ENCODE results near the gene OTOP2.

OTOP2 gene

DNA sequence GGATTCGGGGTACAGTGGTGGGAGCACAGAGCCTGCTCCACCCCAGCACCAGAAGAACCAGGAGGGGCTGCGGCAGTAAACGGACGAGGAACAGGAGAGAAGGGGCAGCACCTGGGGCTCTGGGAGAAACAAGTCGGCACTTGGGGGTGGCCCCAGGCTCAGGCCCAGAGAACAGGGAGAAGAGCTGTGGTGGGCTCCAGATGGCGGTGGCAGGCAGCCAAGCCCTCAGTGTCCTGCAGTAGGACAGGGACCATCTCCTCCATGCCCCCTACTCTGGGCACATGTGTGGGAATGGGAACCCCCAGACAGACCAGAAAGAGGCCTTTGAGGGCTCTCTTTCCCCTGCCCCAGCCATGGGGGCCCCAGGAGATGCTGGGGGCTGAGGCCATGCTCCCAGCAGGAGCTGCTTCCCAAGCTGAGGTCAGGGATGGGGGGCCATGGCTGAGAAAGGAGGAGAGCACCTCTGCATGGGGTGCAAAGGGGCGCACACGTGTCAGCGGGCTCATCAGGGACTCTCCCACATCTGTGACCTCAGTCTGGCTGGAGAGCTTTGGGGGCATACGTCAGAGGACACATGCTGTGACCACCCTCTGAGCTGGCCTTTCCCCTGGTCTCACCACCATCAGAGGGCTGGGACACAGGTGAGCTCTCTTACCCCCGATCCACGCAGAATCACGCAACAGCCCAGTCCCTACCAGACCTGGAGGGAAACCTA lies 7.8 kb upstream of the OTOP2 start:
- TF ChIP-seq ZNF274 (IDR thresholded peaks at IDR 0.05; ENCODE audit: low read depth, low read length): no peak
- no peak overlapping the region for H3K4me3 ChIP-seq (ENCODE audit: low read length)

DNA sequence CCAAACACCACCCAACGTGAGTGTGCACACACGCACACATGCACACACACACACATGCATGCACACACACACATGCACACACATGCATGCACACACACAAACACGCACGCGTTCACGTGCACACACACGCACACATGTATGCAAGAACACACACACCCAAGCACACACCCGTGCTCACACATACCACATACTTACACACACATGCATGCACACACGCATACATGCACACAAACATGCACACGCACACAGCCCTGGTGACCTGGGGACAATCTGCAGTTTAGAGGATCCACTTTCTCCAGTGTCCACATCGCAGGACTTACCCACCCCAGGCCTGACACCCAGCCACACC lies 7.2 kb upstream of the OTOP2 start:
- no peak for TF ChIP-seq ZNF274 (IDR thresholded peaks at IDR 0.05; ENCODE audit: low read depth, low read length)
- no peak overlapping the region for H3K4me3 ChIP-seq (ENCODE audit: low read length)

DNA sequence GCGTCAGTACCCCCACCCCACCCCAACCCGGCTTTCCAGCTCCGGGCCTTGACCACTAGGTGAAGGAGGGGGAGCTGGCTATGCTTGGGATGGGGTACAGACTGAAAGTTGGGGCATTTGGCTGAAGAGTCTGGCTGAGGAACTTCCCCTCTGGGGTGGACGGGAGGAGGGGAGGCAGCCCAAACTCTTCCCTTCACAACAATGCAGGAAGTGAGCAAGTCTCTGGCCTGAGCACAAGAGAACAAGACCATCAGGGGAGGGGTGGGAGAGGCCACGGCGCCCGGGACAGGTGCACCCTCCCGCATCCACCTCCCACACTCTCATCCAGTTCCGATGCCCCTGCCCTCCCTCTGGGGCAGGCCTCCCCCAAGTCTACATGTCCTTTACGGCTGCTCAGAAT lies 6.6 kb upstream of the OTOP2 start:
- no peak overlapping the region for H3K4me3 ChIP-seq (ENCODE audit: low read length)
- TF ChIP-seq ZNF274 (IDR thresholded peaks at IDR 0.05; ENCODE audit: low read depth, low read length): no peak

DNA sequence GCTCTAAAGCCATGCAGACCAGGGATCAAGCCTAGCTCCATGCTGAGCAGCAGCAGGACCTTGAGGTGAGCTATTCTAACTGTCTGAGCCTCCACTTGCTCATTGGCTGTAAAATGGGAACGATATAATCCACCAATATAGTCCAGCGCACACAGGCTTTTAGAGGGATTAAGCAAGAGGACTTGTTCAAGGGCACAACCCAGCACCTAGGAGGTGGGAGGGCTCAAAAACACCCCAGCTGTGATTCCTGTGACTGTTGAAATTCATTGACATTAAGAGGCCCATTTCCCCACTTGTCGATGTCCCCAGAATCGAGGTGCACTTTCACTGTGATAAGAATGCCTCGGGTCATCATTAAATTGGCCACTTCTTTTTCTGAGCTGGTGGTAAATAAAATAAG lies 5.2 kb upstream of the OTOP2 start:
- no peak for TF ChIP-seq ZNF274 (IDR thresholded peaks at IDR 0.05; ENCODE audit: low read depth, low read length)
- no peak overlapping the region for H3K4me3 ChIP-seq (ENCODE audit: low read length)

DNA sequence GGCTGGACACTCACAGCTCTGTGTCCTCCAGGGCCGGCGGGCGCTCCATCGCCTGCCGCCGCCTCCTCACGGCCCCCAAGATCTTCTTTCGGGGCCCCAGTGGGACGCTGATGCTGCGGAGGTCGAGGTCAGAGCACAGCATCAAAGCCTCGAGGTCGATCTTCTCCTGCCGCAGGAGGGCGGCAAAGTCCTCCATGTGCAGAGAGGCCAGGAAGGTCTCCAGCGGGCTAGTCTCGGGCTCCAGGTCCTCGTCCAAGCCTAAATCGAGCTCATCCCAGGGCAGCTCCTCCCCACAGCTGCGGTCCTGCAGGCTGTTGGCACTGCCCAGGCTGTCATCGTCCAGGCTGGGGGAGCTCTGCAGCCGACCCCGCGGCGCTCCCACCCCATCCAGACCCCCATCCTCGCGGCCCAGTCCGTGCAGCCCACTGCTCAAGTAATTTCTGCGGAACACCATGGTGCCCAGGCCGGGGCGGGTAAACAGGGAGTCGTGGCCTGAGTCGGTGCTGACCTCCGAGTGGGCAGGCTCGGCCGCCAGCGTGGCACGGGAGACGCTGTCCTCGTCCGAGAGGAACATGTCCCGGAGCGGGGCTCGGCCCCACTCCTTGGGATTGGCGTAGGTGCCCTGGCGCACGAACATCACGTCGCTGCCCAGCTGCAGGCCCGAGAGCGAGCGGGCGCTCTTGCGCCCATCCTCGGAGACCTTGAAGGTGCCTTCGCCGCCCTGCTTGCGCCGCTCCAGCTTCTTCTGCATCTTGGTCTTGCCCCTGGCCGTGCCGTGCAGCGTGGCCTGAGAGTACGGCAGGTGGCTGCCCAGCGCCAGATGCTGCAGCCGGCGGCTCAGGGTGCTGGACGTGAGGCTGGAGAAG lies 4.4 kb upstream of the OTOP2 start:
- no peak overlapping the region for H3K4me3 ChIP-seq (ENCODE audit: low read length)
- no peak for TF ChIP-seq ZNF274 (IDR thresholded peaks at IDR 0.05; ENCODE audit: low read depth, low read length)

DNA sequence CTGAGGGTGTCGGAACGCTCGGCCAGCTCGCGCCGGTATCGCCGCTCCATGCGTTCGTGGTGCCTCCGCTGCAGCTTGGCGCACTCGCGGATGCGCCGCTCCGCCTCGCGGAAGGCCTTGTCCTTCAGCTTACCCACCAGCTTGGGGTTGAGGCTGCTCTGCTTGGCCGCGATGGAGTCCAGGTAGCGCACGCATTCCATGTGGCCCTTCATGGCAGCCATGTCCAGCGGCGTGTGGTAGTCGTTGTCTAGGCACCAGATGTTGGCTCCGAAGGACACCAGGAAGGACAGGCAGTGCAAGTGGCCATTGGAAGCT lies 3.8 kb upstream of the OTOP2 start:
- no peak for TF ChIP-seq ZNF274 (IDR thresholded peaks at IDR 0.05; ENCODE audit: low read depth, low read length)

DNA sequence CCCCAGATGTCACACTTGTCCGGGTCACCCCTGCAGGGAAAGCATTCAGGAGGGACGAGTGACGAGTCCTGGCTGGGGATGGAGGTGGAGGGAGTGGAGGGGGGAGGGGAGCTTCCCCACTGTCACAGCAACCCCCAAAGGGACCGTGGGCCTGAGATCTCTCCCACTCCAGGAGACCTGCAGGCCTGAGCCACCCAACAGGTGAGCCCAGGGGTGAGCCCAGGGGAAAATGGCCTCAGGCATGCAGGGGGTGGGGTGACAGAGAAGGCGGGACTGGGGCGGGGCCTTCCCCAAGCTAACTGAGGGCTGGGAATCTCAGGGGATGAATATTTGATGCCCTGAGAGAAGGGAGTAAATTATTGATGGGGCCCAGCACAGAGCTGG lies 3.4 kb upstream of the OTOP2 start:
- TF ChIP-seq ZNF274 (IDR thresholded peaks at IDR 0.05; ENCODE audit: low read depth, low read length): no peak
- H3K4me3 ChIP-seq (ENCODE audit: low read length): no peak overlapping the region

More for the DNA sequence above, 3.8 kb upstream of the OTOP2 start:
- H3K4me3 ChIP-seq (ENCODE audit: low read length): no peak overlapping the region

DNA sequence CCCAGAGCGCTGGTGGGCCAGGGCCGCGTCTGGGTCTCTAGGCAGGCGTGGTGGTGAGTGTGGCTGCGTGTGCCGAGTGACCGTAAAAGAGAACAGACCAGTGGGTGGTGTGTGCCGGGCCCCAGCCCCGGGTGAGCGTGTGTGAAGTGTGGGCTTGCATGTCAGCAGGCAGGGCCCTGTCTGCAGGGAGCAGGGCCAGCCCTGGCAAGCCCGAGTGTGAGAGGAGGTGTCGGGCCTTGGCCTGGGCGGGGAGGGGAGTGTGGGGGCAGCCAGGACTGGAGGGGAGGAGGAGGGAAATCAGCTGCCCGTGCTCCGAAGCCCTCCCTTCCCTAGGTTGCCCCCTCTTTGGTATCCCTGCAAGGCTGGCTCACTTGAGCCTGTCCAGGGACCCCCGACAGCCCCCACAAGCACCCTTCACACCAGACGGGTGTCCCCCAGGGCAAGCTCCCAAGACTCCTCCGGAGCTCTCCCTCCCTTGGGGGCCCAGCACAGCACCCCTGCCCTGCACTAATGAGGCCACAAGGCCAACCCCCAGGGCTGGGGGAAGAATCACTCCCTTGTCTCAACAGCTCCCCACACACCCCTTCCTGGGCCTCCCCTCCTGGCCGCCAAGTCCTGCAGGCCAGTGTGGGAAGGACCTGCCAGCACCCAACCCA lies 2.9 kb upstream of the OTOP2 start:
- H3K4me3 ChIP-seq (ENCODE audit: low read length): no peak overlapping the region
- no peak for TF ChIP-seq ZNF274 (IDR thresholded peaks at IDR 0.05; ENCODE audit: low read depth, low read length)

DNA sequence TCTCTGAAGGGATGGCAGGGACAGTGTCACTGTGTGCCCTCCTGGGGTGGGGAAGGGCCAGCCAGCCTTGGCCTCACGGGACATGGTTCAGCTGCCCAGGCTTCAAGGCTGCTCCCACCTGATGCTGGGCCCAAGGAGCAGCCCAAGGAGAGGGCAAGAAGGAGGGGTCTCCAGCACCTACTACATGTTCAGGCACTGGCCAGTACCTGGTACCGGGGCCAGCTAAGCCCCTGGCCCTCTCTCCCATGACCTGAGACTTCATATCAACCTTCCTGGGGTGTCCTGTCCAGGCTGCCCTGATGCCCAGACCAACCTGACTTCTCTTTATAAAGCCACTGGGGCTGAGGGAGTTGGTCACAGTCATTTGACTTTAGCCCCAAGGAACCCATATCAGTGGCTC lies 2.3 kb upstream of the OTOP2 start:
- no peak overlapping the region for H3K4me3 ChIP-seq (ENCODE audit: low read length)
- TF ChIP-seq ZNF274 (IDR thresholded peaks at IDR 0.05; ENCODE audit: low read depth, low read length): no peak

DNA sequence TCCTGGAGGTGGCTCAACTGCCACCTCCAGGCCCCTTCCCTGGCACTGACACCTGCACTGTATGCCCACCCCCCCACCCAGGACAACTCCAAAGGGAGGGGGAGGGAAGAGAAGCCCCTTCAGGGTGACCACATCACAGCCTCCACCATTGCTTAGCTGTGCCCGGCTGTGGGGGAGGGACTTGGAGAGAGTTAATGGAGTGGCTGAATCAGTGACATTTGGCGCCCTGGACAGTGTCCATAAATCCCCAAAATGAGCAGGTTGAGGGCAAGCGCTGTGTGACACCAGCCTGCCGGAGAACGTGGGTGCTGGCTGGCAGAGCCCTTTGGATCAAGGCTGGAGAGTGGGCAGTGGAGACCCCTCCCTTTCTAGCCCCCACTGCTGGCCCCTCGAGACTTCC lies 1.9 kb upstream of the OTOP2 start:
- no peak for TF ChIP-seq ZNF274 (IDR thresholded peaks at IDR 0.05; ENCODE audit: low read depth, low read length)
- no peak overlapping the region for H3K4me3 ChIP-seq (ENCODE audit: low read length)

DNA sequence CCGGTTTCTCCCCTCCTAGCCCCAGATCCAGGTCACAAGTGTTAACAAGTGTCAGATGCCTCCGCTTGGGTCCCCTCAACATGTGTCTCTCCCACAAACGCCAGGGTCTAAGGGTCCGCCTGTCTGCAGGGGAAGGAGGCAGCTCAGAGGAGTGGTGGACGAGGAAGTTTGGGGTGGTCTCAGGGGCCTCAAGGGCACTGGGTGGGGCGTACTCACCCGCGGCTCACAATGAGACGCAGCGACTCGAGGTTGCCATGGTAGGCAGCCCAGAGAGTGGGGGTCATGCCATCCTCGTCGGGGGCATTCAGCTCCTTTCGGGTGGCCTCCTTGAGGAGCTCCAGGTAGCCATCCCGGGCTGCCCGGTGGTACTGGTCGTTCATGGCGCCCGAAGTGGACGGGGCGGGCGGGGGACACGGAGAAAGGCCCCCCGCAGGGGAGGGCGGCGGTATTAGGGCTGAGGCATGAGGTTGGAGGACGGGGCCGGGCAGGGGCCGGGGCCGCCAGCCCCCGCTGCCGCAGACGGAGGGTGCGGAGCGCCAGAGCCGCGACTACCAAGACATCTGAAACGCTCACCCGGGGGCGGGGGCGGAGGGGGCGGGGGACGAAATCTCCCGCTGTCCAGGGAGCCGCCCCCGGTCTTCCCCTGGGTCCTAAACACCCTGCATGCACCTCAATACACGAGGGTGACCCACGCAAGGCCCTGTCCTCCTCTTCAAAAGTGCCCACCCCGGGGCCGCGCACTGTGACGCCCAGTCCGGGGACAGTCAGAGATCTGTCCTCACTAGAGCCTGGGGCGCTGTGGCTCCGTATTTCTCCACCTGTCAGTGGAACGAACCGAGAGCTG lies 1.2 kb upstream of the OTOP2 start, which contains the start of gene USH1G:
Gene USH1G, minus strand, starts transcription at position 562 of the 844 bp plus-strand sequence. Its CDS starts 182 bp downstream, at position 380.
- TF ChIP-seq ZNF274 (IDR thresholded peaks at IDR 0.05; ENCODE audit: low read depth, low read length): no peak
- no peak within 1 kb of the TSS for H3K4me3 ChIP-seq (ENCODE audit: low read length)

DNA sequence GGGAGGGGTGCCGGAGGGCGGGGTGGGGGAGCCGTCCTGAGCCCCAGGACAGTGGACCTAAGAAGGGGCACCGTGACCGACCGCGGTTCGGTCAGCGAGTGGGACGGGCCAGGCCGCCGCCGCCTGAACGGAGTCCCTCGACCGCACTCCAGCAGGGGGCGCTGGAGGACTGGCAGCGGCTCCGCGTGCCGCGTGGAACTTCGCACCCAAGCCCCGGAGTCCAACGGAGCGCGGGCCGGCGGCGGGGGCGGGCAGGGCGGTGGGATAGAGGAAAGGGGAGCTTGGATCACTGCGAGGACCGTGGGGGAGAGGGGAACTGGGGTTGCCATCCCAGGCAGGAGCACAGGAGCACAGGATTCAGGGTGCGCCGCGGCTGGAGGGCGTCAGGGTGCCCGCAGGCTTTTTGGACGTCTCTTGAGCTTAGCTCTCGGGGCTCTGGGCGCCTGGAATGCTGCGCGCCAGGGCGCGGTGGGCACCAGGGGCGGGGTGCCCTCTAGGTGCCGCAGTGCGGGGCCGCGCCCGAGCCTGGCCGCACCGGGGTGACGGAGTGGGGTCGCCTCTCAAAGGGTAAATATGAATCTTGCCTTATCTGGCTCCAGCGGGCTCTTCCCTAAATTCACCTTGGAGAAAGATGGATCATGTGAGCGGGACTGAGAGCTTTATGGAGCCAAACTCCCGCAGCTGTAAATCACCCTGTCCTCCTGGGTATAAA lies 379 bp upstream of the OTOP2 start:
- no peak overlapping the region for H3K4me3 ChIP-seq (ENCODE audit: low read length)
- TF ChIP-seq ZNF274 (IDR thresholded peaks at IDR 0.05; ENCODE audit: low read depth, low read length): no peak

DNA sequence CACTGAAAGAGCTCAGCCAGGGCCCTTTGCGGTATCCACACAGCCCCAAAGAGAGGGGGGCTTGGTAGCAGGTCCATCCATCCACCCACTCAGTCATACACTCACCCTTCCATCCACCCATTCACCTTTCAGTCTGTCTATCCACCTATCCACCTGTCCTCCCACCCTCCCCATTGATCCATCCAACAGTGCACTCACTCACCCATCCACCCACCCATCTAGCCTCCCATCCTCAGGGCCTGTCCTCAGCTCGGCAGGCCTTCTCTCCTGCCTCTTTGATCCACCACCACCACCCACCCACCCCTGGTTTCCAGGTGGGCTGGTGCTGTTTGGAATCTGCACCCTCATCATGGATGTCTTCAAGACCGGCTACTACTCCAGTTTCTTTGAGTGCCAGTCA lies 1.2 kb downstream of the OTOP2 start:
- no peak for TF ChIP-seq ZNF274 (IDR thresholded peaks at IDR 0.05; ENCODE audit: low read depth, low read length)
- no peak overlapping the region for H3K4me3 ChIP-seq (ENCODE audit: low read length)

Data from GM08714 (cell line).